HL-60 (cell line): Measurements from ENCODE around the gene YIF1B.

Experiments used
- DNase-seq, 2 experiments: peaks; one replicate each; pipeline ENCODE4 v3.0.0-alpha.2; 2010 to 2020; ENCODE audit warnings: low read depth in 1 of 2, low spot score in 1 of 2
- H3K27ac ChIP-seq: fragments of 250-450 bp; sonication (Bioruptor Pico); replicated peaks from 2 replicates; pipeline ENCODE4 v1.5.1; 2020; ENCODE audit warnings: mild to moderate bottlenecking, moderate library complexity
- H3K27me3 ChIP-seq: fragments of 250-450 bp; sonication (Bioruptor Pico); 2 replicates; pipeline ENCODE4 v1.5.1; 2021; ENCODE audit warnings: mild to moderate bottlenecking, moderate library complexity; ENCODE audit not compliant: insufficient read depth, poor library complexity, severe bottlenecking
- H3K4me3 ChIP-seq: replicated peaks from 2 replicates; pipeline ENCODE4 v1.5.1; 2011; ENCODE audit warnings: mild to moderate bottlenecking, control low read depth, low read length; ENCODE audit not compliant: insufficient read depth
- GABPA ChIP-seq: IDR thresholded peaks from 2 replicates; pipeline ENCODE4 v1.6.1; 2012; ENCODE audit warnings: low read depth
- POLR2AphosphoS5 ChIP-seq: IDR thresholded peaks from 2 replicates; pipeline ENCODE4 v1.6.1; 2012; ENCODE audit warnings: low read depth
- SPI1 ChIP-seq: IDR thresholded peaks from 2 replicates; pipeline ENCODE4 v1.6.1; 2012; ENCODE audit warnings: low read depth, mild to moderate bottlenecking, borderline replicate concordance
- TF ChIP-seq, protein P1 (sequence below): IDR thresholded peaks from 2 replicates; pipeline ENCODE4 v1.6.1; 2012; ENCODE audit warnings: low read depth; ENCODE audit not compliant: insufficient replicate concordance
- TF ChIP-seq, protein P2 (sequence below): IDR thresholded peaks from one replicate; pipeline ENCODE4 v1.5.1; 2011; ENCODE audit warnings: low read length, control low read depth, inconsistent platforms; ENCODE audit not compliant: insufficient read depth

The YIF1B gene

DNA sequence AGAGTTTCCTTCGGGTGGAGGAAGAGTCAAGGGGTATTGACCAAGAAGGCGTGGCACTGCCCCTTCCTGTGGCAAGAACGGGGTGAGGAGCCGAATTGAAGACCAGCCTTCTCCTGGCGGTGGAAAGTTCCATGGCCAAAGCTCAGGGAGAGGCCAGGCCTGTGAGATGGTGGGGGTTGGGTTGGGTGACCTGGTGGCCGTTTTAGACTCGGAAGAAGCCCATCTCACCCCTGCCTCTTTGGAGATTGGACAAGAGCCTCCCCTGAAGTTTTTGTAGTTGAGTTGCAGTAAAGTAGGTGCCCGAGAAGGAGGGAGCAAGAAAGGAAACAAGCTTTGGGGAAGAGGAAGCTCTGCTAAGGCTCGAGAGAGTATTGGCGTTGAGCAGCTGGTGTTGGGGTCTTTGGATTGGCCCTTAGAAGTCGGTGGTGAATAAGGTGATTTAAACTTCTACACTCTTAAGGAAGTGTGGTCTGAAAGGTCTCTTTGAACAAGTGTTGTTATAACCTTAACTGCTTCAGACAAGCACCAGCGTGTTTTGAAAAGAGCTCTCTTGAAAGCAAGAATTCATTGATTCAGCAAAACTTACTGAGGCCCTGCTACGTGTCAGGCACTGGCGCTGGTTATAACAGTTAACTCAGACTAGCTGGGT, 50.4 kb downstream of the YIF1B start:
- peaks cover 14% of the 10 kb centered on the region for H3K27me3 ChIP-seq
- no peak for DNase-seq
- no peak overlapping the region for H3K27ac ChIP-seq
- no peak for TF ChIP-seq SPI1
- TF ChIP-seq, protein P1, sequence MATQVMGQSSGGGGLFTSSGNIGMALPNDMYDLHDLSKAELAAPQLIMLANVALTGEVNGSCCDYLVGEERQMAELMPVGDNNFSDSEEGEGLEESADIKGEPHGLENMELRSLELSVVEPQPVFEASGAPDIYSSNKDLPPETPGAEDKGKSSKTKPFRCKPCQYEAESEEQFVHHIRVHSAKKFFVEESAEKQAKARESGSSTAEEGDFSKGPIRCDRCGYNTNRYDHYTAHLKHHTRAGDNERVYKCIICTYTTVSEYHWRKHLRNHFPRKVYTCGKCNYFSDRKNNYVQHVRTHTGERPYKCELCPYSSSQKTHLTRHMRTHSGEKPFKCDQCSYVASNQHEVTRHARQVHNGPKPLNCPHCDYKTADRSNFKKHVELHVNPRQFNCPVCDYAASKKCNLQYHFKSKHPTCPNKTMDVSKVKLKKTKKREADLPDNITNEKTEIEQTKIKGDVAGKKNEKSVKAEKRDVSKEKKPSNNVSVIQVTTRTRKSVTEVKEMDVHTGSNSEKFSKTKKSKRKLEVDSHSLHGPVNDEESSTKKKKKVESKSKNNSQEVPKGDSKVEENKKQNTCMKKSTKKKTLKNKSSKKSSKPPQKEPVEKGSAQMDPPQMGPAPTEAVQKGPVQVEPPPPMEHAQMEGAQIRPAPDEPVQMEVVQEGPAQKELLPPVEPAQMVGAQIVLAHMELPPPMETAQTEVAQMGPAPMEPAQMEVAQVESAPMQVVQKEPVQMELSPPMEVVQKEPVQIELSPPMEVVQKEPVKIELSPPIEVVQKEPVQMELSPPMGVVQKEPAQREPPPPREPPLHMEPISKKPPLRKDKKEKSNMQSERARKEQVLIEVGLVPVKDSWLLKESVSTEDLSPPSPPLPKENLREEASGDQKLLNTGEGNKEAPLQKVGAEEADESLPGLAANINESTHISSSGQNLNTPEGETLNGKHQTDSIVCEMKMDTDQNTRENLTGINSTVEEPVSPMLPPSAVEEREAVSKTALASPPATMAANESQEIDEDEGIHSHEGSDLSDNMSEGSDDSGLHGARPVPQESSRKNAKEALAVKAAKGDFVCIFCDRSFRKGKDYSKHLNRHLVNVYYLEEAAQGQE: no peak
- no peak for TF ChIP-seq POLR2AphosphoS5
- no peak for TF ChIP-seq GABPA
- TF ChIP-seq, protein P2, sequence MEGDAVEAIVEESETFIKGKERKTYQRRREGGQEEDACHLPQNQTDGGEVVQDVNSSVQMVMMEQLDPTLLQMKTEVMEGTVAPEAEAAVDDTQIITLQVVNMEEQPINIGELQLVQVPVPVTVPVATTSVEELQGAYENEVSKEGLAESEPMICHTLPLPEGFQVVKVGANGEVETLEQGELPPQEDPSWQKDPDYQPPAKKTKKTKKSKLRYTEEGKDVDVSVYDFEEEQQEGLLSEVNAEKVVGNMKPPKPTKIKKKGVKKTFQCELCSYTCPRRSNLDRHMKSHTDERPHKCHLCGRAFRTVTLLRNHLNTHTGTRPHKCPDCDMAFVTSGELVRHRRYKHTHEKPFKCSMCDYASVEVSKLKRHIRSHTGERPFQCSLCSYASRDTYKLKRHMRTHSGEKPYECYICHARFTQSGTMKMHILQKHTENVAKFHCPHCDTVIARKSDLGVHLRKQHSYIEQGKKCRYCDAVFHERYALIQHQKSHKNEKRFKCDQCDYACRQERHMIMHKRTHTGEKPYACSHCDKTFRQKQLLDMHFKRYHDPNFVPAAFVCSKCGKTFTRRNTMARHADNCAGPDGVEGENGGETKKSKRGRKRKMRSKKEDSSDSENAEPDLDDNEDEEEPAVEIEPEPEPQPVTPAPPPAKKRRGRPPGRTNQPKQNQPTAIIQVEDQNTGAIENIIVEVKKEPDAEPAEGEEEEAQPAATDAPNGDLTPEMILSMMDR: no peak
- H3K4me3 ChIP-seq: no peak overlapping the region

DNA sequence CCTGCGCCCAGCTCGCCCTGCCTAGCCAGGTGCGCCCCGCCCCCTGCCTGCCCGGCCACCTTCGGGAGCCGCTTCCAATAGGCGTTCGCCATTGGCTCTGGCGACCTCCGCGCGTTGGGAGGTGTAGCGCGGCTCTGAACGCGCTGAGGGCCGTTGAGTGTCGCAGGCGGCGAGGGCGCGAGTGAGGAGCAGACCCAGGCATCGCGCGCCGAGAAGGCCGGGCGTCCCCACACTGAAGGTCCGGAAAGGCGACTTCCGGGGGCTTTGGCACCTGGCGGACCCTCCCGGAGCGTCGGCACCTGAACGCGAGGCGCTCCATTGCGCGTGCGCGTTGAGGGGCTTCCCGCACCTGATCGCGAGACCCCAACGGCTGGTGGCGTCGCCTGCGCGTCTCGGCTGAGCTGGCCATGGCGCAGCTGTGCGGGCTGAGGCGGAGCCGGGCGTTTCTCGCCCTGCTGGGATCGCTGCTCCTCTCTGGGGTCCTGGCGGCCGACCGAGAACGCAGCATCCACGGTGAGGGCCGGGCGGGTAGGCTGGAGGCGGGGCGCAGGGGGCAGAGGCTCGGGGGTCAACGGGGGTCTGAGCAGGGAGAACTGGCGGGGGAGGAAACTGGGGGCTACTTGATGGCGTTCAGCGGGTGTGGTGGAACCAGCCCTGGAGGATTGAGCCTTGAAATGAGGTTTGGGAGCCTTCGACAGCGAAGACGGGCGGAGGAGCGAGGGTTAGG, 51.1 kb downstream of the YIF1B start, which contains the start of gene SPINT2:
Gene SPINT2, plus strand, starts transcription at position 88 of the 727 bp plus-strand sequence. Its CDS starts 320 bp downstream, at position 408.
- TF ChIP-seq, protein P1: no peak
- TF ChIP-seq, protein P2: no peak
- TF ChIP-seq POLR2AphosphoS5 (no peak), SPI1 (no peak), GABPA (no peak)
- DNase-seq: peak in 1 of 2 experiments; percentile 13
- Histone ChIP-seq H3K27me3 (peaks cover 14% of the 10 kb centered on the region), H3K27ac (no peak within 1 kb of the TSS), H3K4me3 (peak within 1 kb of the TSS; percentile 46)

DNA sequence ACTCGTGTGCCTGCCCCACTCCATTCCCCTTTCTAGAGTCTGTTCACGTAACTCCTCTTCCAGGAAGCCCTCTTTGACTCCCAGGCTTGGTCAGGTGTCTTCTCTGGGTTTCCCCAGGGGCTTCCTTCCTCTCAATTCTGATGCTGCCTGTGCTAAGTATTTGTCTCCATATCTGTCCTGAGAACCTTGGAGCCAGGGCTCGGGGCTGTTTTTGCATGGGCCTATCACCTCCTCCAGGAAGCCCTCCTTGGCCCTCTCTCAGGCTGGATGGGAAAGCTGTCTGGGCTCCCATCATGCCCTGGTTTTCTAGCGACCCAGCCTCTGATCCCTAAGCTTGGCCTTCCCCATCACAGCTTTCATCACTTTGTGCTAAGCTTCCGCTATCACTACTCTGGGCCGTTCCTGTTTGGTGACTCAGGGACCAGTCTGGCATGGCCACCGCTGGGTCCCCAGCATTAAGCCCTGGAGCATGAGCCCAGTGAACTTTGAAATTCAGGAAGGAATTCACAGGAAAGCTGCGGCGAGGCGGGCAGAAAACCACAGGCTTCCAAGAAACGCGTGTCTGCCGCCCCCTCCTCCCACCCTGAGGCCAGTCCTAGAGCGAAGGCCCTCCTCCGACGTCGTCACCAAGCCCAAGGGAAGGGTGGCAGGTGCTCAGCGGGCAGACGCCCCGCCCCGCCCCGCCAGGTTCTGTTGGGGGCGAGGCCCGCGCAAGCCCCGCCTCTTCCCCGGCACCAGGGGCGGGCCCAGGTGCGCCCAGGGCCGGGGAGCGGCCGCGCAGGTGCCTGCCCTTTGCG, 51.9 kb downstream of the YIF1B start:
- no peak overlapping the region for H3K27ac ChIP-seq
- H3K27me3 ChIP-seq: peaks cover 14% of the 10 kb centered on the region
- TF ChIP-seq, protein P2: no peak
- TF ChIP-seq POLR2AphosphoS5: no peak
- peak; percentile 39 to 43 for DNase-seq
- H3K4me3 ChIP-seq: peak overlapping the region; percentile 46
